Measurements from ENCODE around the gene PHETA2.

Gene PHETA2

GRCh38 chr22:42074132-42074811, at the start of gene PHETA2:
PHETA2 (plus strand) TSS chr22:42074248; CDS start chr22:42077294, 3,046 bp downstream.
- no peak for DNase-seq

GRCh38 chr22:42025421-42025820, 48.6 kb upstream of the PHETA2 start:
- no peak for DNase-seq

GRCh38 chr22:42026705-42027104, 47.3 kb upstream of the PHETA2 start:
- no peak for DNase-seq

- no peak for DNase-seq
These were observed 40.5 kb upstream of the PHETA2 start for GRCh38 chr22:42033263-42034181.

GRCh38 chr22:42035256-42035655, 38.8 kb upstream of the PHETA2 start:
- DNase-seq: no peak

- no peak for DNase-seq
These were observed 34.8 kb upstream of the PHETA2 start for GRCh38 chr22:42039271-42039670.

- DNase-seq: no peak
These were observed 32.3 kb upstream of the PHETA2 start for GRCh38 chr22:42041784-42042183.

- DNase-seq: no peak
These were observed 23.3 kb upstream of the PHETA2 start for GRCh38 chr22:42050641-42051180.

GRCh38 chr22:42052765-42053164, 21.3 kb upstream of the PHETA2 start:
- no peak for DNase-seq

- no peak for DNase-seq
These were observed 17.1 kb upstream of the PHETA2 start for GRCh38 chr22:42056757-42057511.

- no peak for DNase-seq
These were observed 13.6 kb upstream of the PHETA2 start for GRCh38 chr22:42060489-42060888.

GRCh38 chr22:42061041-42061440, 13.0 kb upstream of the PHETA2 start:
- no peak for DNase-seq

GRCh38 chr22:42062506-42063170, 11.4 kb upstream of the PHETA2 start:
- no peak for DNase-seq

GRCh38 chr22:42064629-42065028, 9.4 kb upstream of the PHETA2 start:
- no peak for DNase-seq

GRCh38 chr22:42065438-42066125, 8.5 kb upstream of the PHETA2 start:
- no peak for DNase-seq

- no peak for DNase-seq
These were observed 7.8 kb upstream of the PHETA2 start for GRCh38 chr22:42066126-42066761.

- DNase-seq: no peak
These were observed 7.1 kb upstream of the PHETA2 start for GRCh38 chr22:42066937-42067336.

GRCh38 chr22:42067671-42068251, 6.3 kb upstream of the PHETA2 start:
- no peak for DNase-seq

- no peak for DNase-seq
These were observed 5.8 kb upstream of the PHETA2 start for GRCh38 chr22:42068291-42068690.

GRCh38 chr22:42069801-42070516, 4.1 kb upstream of the PHETA2 start:
- DNase-seq: no peak

Data from DMS153 (cell line).